SK-N-SH treated with all-trans-retinoic acid at 6 μM for 48 hours (cell line): ENCODE results near the gene INAVA.

Experiments used
- ATAC-seq: fragments of 200-7000 bp; cut with Tn5 transposase; 3 replicates; pipeline ENCODE4 v1.9.1; 2020; ENCODE audit warnings: mild to moderate bottlenecking, moderate library complexity
- ARNTL ChIP-seq: fragments of 450-650 bp; formaldehyde crosslinking; IDR thresholded peaks from 2 replicates; pipeline ENCODE4 v1.5.0; 2020; ENCODE audit warnings: low read depth, mild to moderate bottlenecking, moderate library complexity, borderline replicate concordance
- BACH2 ChIP-seq: fragments of 250-450 bp; sonication (Bioruptor Pico); IDR thresholded peaks from 2 replicates; pipeline ENCODE4 v1.9.0; 2021; ENCODE audit warnings: mild to moderate bottlenecking, borderline replicate concordance
- CSDC2 ChIP-seq: fragments of 250-450 bp; sonication (Bioruptor Pico); IDR thresholded peaks from 2 replicates; pipeline ENCODE4 v1.5.0; 2020; ENCODE audit warnings: mild to moderate bottlenecking, moderate library complexity
- CSRNP3 ChIP-seq: fragments of 250-450 bp; sonication (Bioruptor Pico); IDR thresholded peaks from 2 replicates; pipeline ENCODE4 v1.5.1; 2021; ENCODE audit warnings: mild to moderate bottlenecking, moderate library complexity
- ESRRG ChIP-seq: fragments of 250-450 bp; sonication (Bioruptor Pico); IDR thresholded peaks from 2 replicates; pipeline ENCODE4 v1.6.1; 2021; ENCODE audit warnings: mild to moderate bottlenecking
- GLIS3 ChIP-seq: fragments of 250-450 bp; sonication (Bioruptor Pico); IDR thresholded peaks from 2 replicates; pipeline ENCODE4 v1.5.0; 2020; ENCODE audit warnings: mild to moderate bottlenecking, moderate library complexity
- ISL1 ChIP-seq: fragments of 250-450 bp; sonication (Bioruptor Pico); IDR thresholded peaks from 2 replicates; pipeline ENCODE4 v2.1.2; 2022; ENCODE audit warnings: mild to moderate bottlenecking, moderate library complexity
- OSR1 ChIP-seq: fragments of 250-450 bp; sonication (Bioruptor Pico); IDR thresholded peaks from 2 replicates; pipeline ENCODE4 v1.8.0; 2022; ENCODE audit warnings: moderate library complexity, mild to moderate bottlenecking, inconsistent platforms
- PATZ1 ChIP-seq: fragments of 250-450 bp; sonication (Bioruptor Pico); IDR thresholded peaks from 2 replicates; pipeline ENCODE4 v1.8.0; 2020; ENCODE audit warnings: mild to moderate bottlenecking, moderate library complexity, borderline replicate concordance
- POU6F1 ChIP-seq: fragments of 250-450 bp; sonication (Bioruptor Pico); IDR thresholded peaks from 2 replicates; pipeline ENCODE4 v1.8.0; 2021; ENCODE audit warnings: low read depth, mild to moderate bottlenecking, moderate library complexity, borderline replicate concordance
- PPARA ChIP-seq: fragments of 250-450 bp; sonication (Bioruptor Pico); IDR thresholded peaks from 2 replicates; pipeline ENCODE4 v1.5.0; 2020; ENCODE audit warnings: mild to moderate bottlenecking, borderline replicate concordance
- RARB ChIP-seq: fragments of 250-450 bp; sonication (Bioruptor Pico); IDR thresholded peaks from 2 replicates; pipeline ENCODE4 v1.8.0; 2021; ENCODE audit warnings: mild to moderate bottlenecking, moderate library complexity
- SNAI2 ChIP-seq: fragments of 250-450 bp; sonication (Bioruptor Pico); IDR thresholded peaks from 2 replicates; pipeline ENCODE4 v1.5.0; 2020; ENCODE audit warnings: mild to moderate bottlenecking, moderate library complexity
- TCF4 ChIP-seq: fragments of 250-450 bp; sonication (Bioruptor Pico); IDR thresholded peaks from 2 replicates; pipeline ENCODE4 v1.8.0; 2021; ENCODE audit warnings: mild to moderate bottlenecking, moderate library complexity, borderline replicate concordance
- TOX ChIP-seq: fragments of 250-450 bp; sonication (Bioruptor Pico); IDR thresholded peaks from 2 replicates; pipeline ENCODE4 v1.8.0; 2021; ENCODE audit warnings: mild to moderate bottlenecking, moderate library complexity, borderline replicate concordance
- TSHZ2 ChIP-seq: fragments of 250-450 bp; sonication (Bioruptor Pico); IDR thresholded peaks from 2 replicates; pipeline ENCODE4 v1.5.0; 2020; ENCODE audit warnings: mild to moderate bottlenecking, moderate library complexity
- ZC3H10 ChIP-seq: fragments of 250-450 bp; sonication (Bioruptor Pico); IDR thresholded peaks from 2 replicates; pipeline ENCODE4 v1.5.1; 2021; ENCODE audit warnings: mild to moderate bottlenecking, moderate library complexity
- ZFP3 ChIP-seq: fragments of 250-450 bp; sonication (Bioruptor Pico); IDR thresholded peaks from 2 replicates; pipeline ENCODE4 v1.5.0; 2020; ENCODE audit warnings: mild to moderate bottlenecking, moderate library complexity
- ZFP30 ChIP-seq: fragments of 450-650 bp; formaldehyde crosslinking; IDR thresholded peaks from 2 replicates; pipeline ENCODE4 v1.5.0; 2022; ENCODE audit warnings: mild to moderate bottlenecking, moderate library complexity
- ZNF565 ChIP-seq: fragments of 450-650 bp; formaldehyde crosslinking; conservative IDR thresholded peaks from 2 replicates; pipeline ENCODE4 v1.5.0; 2020; ENCODE audit warnings: low read depth, mild to moderate bottlenecking, moderate library complexity
- ZNF70 ChIP-seq: fragments of 450-650 bp; formaldehyde crosslinking; IDR thresholded peaks from 2 replicates; pipeline ENCODE4 v1.5.0; 2020; ENCODE audit warnings: mild to moderate bottlenecking, moderate library complexity
- ZNF8 ChIP-seq: fragments of 450-650 bp; formaldehyde crosslinking; IDR thresholded peaks from 2 replicates; pipeline ENCODE4 v1.5.0; 2020; ENCODE audit warnings: mild to moderate bottlenecking, moderate library complexity

INAVA gene

GRCh38 chr1:200867018-200867811, 27.5 kb upstream of the INAVA start:
- TF ChIP-seq ISL1 (no peak), PPARA (no peak), ARNTL (CRISPR knock-in tag) (no peak), TOX (CRISPR knock-in tag) (no peak), ZNF565 (CRISPR knock-in tag) (no peak), CSDC2 (CRISPR knock-in tag) (no peak), SNAI2 (CRISPR knock-in tag) (no peak), CSRNP3 (CRISPR knock-in tag) (no peak), ZFP30 (CRISPR knock-in tag) (no peak), ZFP3 (CRISPR knock-in tag) (no peak), POU6F1 (CRISPR knock-in tag) (no peak)
- peak; percentile 7 for ATAC-seq

- peak; percentile 12 for ATAC-seq
- TF ChIP-seq POU6F1 (CRISPR knock-in tag) (no peak), ESRRG (CRISPR knock-in tag) (no peak), ISL1 (no peak), ARNTL (CRISPR knock-in tag) (no peak), ZFP3 (CRISPR knock-in tag) (no peak), ZNF565 (CRISPR knock-in tag) (no peak), ZC3H10 (no peak), BACH2 (CRISPR knock-in tag) (no peak), RARB (CRISPR knock-in tag) (no peak), ZNF8 (CRISPR knock-in tag) (no peak), TOX (CRISPR knock-in tag) (no peak), GLIS3 (CRISPR knock-in tag) (no peak), ZNF70 (CRISPR knock-in tag) (no peak), OSR1 (CRISPR knock-in tag) (no peak), TCF4 (CRISPR knock-in tag) (no peak), TSHZ2 (CRISPR knock-in tag) (no peak)
Observed at GRCh38 chr1:200869376-200869752, 25.3 kb upstream of the INAVA start.

- TF ChIP-seq ZNF70 (CRISPR knock-in tag), result no peak
- TF ChIP-seq GLIS3 (CRISPR knock-in tag), result no peak
- TF ChIP-seq RARB (CRISPR knock-in tag), result no peak
- TF ChIP-seq CSDC2 (CRISPR knock-in tag), result no peak
- no peak for TF ChIP-seq ZNF8 (CRISPR knock-in tag)
- TF ChIP-seq ISL1, result no peak
- no peak for TF ChIP-seq PATZ1
- no peak for TF ChIP-seq PPARA
- no peak for TF ChIP-seq ZFP3 (CRISPR knock-in tag)
- no peak for TF ChIP-seq TOX (CRISPR knock-in tag)
- TF ChIP-seq ZNF565 (CRISPR knock-in tag), result no peak
- TF ChIP-seq ZFP30 (CRISPR knock-in tag), result no peak
- ATAC-seq, result peak; percentile 13; the same call in 2 of the 3 replicates
Observed at GRCh38 chr1:200869753-200870391, 24.8 kb upstream of the INAVA start.
